ENCODE data around the gene KHDC1.

DNA sequence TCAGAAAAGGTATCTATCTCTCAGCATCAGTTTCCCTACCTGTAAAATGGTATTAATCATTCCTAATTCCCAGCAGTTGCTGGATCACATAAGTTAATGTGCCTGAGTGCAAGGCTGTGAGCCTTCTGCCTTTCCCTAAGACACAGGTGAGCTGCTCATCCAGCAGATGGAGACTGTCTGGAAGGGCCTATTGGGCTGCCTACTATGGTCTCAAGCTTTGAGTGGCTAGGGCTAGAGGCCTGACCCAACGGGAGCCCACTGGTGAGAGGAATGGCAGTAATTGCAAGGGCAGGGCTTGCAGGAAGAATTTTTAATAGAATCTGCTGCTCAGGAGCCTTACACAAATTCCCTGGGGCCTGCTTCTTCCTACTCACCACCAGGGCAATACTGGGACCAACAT is 4.3 kb downstream of the KHDC1 start:
- TF ChIP-seq, protein P1, sequence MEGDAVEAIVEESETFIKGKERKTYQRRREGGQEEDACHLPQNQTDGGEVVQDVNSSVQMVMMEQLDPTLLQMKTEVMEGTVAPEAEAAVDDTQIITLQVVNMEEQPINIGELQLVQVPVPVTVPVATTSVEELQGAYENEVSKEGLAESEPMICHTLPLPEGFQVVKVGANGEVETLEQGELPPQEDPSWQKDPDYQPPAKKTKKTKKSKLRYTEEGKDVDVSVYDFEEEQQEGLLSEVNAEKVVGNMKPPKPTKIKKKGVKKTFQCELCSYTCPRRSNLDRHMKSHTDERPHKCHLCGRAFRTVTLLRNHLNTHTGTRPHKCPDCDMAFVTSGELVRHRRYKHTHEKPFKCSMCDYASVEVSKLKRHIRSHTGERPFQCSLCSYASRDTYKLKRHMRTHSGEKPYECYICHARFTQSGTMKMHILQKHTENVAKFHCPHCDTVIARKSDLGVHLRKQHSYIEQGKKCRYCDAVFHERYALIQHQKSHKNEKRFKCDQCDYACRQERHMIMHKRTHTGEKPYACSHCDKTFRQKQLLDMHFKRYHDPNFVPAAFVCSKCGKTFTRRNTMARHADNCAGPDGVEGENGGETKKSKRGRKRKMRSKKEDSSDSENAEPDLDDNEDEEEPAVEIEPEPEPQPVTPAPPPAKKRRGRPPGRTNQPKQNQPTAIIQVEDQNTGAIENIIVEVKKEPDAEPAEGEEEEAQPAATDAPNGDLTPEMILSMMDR (conservative IDR thresholded peaks at IDR 0.05; ENCODE audit: low read depth, low read length) = no peak
- TF ChIP-seq POLR2A (IDR thresholded peaks at IDR 0.05; ENCODE audit: low read depth, low read length) = no peak
- TF ChIP-seq RCOR1 (IDR thresholded peaks at IDR 0.05; ENCODE audit: insufficient replicate concordance, low read length) = no peak
- no peak for TF ChIP-seq CHD1 (IDR thresholded peaks at IDR 0.05; ENCODE audit: low read depth, low read length)
- TF ChIP-seq MAFK (IDR thresholded peaks at IDR 0.05; ENCODE audit: low read depth, low read length) = no peak
- TF ChIP-seq CEBPB (IDR thresholded peaks at IDR 0.05; ENCODE audit: low read depth, low read length) = no peak
- no peak for TF ChIP-seq MXI1 (IDR thresholded peaks at IDR 0.05; ENCODE audit: borderline replicate concordance, low read depth, low read length)
